H9 (cell line): ENCODE data around the gene ITCH. TPM values are rescaled to one million over a fixed set of nuclear protein-coding genes. Genes with fewer than 3 reads are reported as not detected.

Experiments used
- DNase-seq: peaks from one replicate; pipeline ENCODE4 v3.0.0-alpha.2; 2017
- H2AFZ ChIP-seq: one replicate; pipeline ENCODE4 v1.6.1; 2013; ENCODE audit warnings: mild to moderate bottlenecking, low read length, control low read depth, moderate library complexity
- H2AK5ac ChIP-seq: 2 replicates; pipeline ENCODE4 v1.6.1; 2013; ENCODE audit warnings: low read length, control low read depth, mixed read lengths; ENCODE audit not compliant: insufficient read length
- H2BK120ac ChIP-seq: one replicate; pipeline ENCODE4 v1.6.1; 2013; ENCODE audit warnings: low read depth, mild to moderate bottlenecking, low read length, control low read depth, inconsistent platforms; ENCODE audit not compliant: poor library complexity, severe bottlenecking
- H2BK12ac ChIP-seq: 2 replicates; pipeline ENCODE4 v1.6.1; 2013; ENCODE audit warnings: low read length, control low read depth, mixed read lengths, low read depth; ENCODE audit not compliant: insufficient read length
- H2BK15ac ChIP-seq: 2 replicates; pipeline ENCODE4 v1.6.1; 2013; ENCODE audit warnings: low read depth, low read length, control low read depth
- H2BK20ac ChIP-seq: one replicate; pipeline ENCODE4 v1.6.1; 2013; ENCODE audit warnings: low read depth, mild to moderate bottlenecking, low read length, control low read depth, inconsistent platforms; ENCODE audit not compliant: poor library complexity, severe bottlenecking
- H2BK5ac ChIP-seq: 2 replicates; pipeline ENCODE4 v1.6.1; 2013; ENCODE audit warnings: low read length, control low read depth, mixed read lengths; ENCODE audit not compliant: insufficient read length
- H3K14ac ChIP-seq: 2 replicates; pipeline ENCODE4 v1.6.1; 2013; ENCODE audit warnings: low read length, control low read depth; ENCODE audit not compliant: insufficient read depth
- H3K18ac ChIP-seq: 2 replicates; pipeline ENCODE4 v1.6.1; 2013; ENCODE audit warnings: low read depth, mild to moderate bottlenecking, mixed read lengths, low read length, control low read depth; ENCODE audit not compliant: insufficient read length
- H3K23ac ChIP-seq: 2 replicates; pipeline ENCODE4 v1.6.1; 2013; ENCODE audit warnings: low read length, control low read depth, mixed read lengths, low read depth; ENCODE audit not compliant: insufficient read length
- H3K23me2 ChIP-seq: 2 replicates; pipeline ENCODE4 v1.6.1; 2013; ENCODE audit warnings: low read depth, mild to moderate bottlenecking, mixed read lengths, low read length, control low read depth; ENCODE audit not compliant: insufficient read length, poor library complexity, severe bottlenecking
- H3K27ac ChIP-seq: 2 replicates; pipeline ENCODE4 v1.5.1; 2013; ENCODE audit warnings: low read length, control low read depth, mixed read lengths, low read depth; ENCODE audit not compliant: insufficient read length
- H3K27me3 ChIP-seq: 2 replicates; pipeline ENCODE4 v1.6.1; 2013; ENCODE audit warnings: low read length, control low read depth, inconsistent platforms; ENCODE audit not compliant: insufficient read depth
- H3K4ac ChIP-seq: 2 replicates; pipeline ENCODE4 v1.6.1; 2013; ENCODE audit warnings: low read depth, mild to moderate bottlenecking, control low read depth, inconsistent platforms, low read length, moderate library complexity
- H3K4me1 ChIP-seq: 2 replicates; pipeline ENCODE4 v1.6.1; 2013; ENCODE audit warnings: low read length, control low read depth, inconsistent platforms; ENCODE audit not compliant: insufficient read depth
- H3K4me2 ChIP-seq: 2 replicates; pipeline ENCODE4 v1.6.1; 2013; ENCODE audit warnings: low read length, control low read depth, mixed read lengths; ENCODE audit not compliant: insufficient read length, insufficient read depth
- H3K56ac ChIP-seq: 2 replicates; pipeline ENCODE4 v1.6.1; 2013; ENCODE audit warnings: low read depth, mild to moderate bottlenecking, mixed read lengths, low read length, control low read depth; ENCODE audit not compliant: insufficient read length
- H3K79me1 ChIP-seq: 2 replicates; pipeline ENCODE4 v1.6.1; 2013; ENCODE audit warnings: low read depth, mild to moderate bottlenecking, moderate library complexity, low read length, control low read depth, inconsistent platforms; ENCODE audit not compliant: insufficient read depth, poor library complexity, severe bottlenecking
- H3K79me2 ChIP-seq: 2 replicates; pipeline ENCODE4 v1.6.1; 2013; ENCODE audit warnings: low read length, control low read depth, inconsistent platforms; ENCODE audit not compliant: insufficient read depth
- H3K9ac ChIP-seq: 2 replicates; pipeline ENCODE4 v1.6.1; 2013; ENCODE audit warnings: low read length, control low read depth, mixed read lengths; ENCODE audit not compliant: insufficient read length; ENCODE audit errors: extremely low read depth
- H3K9me3 ChIP-seq: one replicate; pipeline ENCODE4 v1.6.1; 2013; ENCODE audit warnings: low read depth, low read length, inconsistent platforms; ENCODE audit not compliant: control insufficient read depth
- H3T11ph ChIP-seq: one replicate; pipeline ENCODE4 v1.6.1; 2013; ENCODE audit warnings: mild to moderate bottlenecking, low read length, control low read depth, inconsistent platforms
- H4K20me1 ChIP-seq: one replicate; pipeline ENCODE4 v1.6.1; 2013; ENCODE audit not compliant: control insufficient read depth, insufficient read length, insufficient read depth
- H4K5ac ChIP-seq: 2 replicates; pipeline ENCODE4 v1.6.1; 2013; ENCODE audit warnings: low read depth, mild to moderate bottlenecking, mixed read lengths, low read length, control low read depth; ENCODE audit not compliant: insufficient read length
- H4K8ac ChIP-seq: replicated peaks from 2 replicates; pipeline ENCODE4 v1.6.1; 2013; ENCODE audit warnings: low read length, control low read depth, mixed read lengths, low read depth; ENCODE audit not compliant: insufficient read length
- H4K91ac ChIP-seq: 2 replicates; pipeline ENCODE4 v1.6.1; 2013; ENCODE audit warnings: low read depth, mild to moderate bottlenecking, moderate library complexity, mixed read lengths, low read length, control low read depth; ENCODE audit not compliant: insufficient read length
- H3K27ac Mint-ChIP-seq, 3 experiments: 2 replicates in 2 of 3; 3 replicates in 1 of 3; pipeline ENCODE4 v1.8.0; 2020 to 2021; ENCODE audit warnings: mixed read lengths in 3 of 3, mild to moderate bottlenecking in 1 of 3, moderate library complexity in 1 of 3
- H3K27me3 Mint-ChIP-seq: 2 replicates; pipeline ENCODE4 v1.8.0; 2021; ENCODE audit warnings: low read depth, mild to moderate bottlenecking, moderate library complexity, mixed read lengths
- H3K36me3 Mint-ChIP-seq, 3 experiments: 2 replicates in 2 of 3; 3 replicates in 1 of 3; pipeline ENCODE4 v1.8.0; 2020 to 2021; ENCODE audit warnings: low read depth in 3 of 3, mixed read lengths in 3 of 3; ENCODE audit not compliant: insufficient read depth in 1 of 3
- H3K4me1 Mint-ChIP-seq, 2 experiments: 2 replicates each; pipeline ENCODE4 v1.8.0; 2020; ENCODE audit warnings: mixed read lengths in 2 of 2
- H3K4me3 Mint-ChIP-seq, 2 experiments: 2 replicates in 1 of 2; 3 replicates in 1 of 2; pipeline ENCODE4 v1.8.0; 2020 to 2021; ENCODE audit warnings: mild to moderate bottlenecking in 2 of 2, mixed read lengths in 2 of 2, moderate library complexity in 1 of 2
- H3K9me3 Mint-ChIP-seq, 2 experiments: 2 replicates in 1 of 2; 3 replicates in 1 of 2; pipeline ENCODE4 v1.8.0; 2020; ENCODE audit warnings: mild to moderate bottlenecking in 2 of 2, mixed read lengths in 2 of 2, moderate library complexity in 1 of 2
- WGBS: extraction: QIAGEN DNeasy Blood & Tissue Kit; methylation state at CpG from one replicate; pipeline ENCODE4 v1.1.7; 2013; ENCODE audit warnings: missing lambda C conversion rate, low lambda C conversion rate, mixed read lengths; ENCODE audit not compliant: insufficient read length; ENCODE audit errors: extremely low coverage; 5-methylcytosine and 5-hydroxymethylcytosine counted together
- total RNA-seq: library from RNA; stranded (reverse); gene quantifications from 2 replicates; pipeline ENCODE4 v1.2.1, GENCODE V29; 2021
- TF ChIP-seq, protein P1 (sequence below): fragments of 200-600 bp; sonication (generic); conservative IDR thresholded peaks from 3 replicates; pipeline ENCODE4 v1.8.0; 2021; ENCODE audit warnings: antibody characterized with exemption, mild to moderate bottlenecking

ITCH gene
- total RNA-seq, 1 experiment from 2014 or later = 55.9 TPM

DNA sequence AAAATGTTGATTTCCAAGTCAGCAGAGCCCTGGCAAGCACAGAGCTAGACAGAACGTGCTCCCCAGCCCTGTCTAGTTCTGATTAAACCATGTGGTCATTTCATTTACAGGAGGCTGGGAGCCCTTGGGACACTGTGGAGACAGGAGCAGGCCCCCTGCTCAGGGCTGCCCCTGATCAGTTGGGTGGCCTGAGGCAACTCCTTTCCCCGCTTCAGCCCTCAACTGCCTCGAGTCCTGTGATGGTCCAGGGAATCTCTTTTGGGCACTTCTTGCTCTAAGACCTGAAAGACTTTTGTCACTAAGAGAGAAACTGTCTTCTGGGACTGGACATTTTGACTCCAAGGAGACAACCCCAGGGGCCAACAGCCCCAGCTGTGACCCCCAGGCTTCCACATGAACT lies 166.7 kb downstream of the ITCH start:
- no peaks in the 10 kb centered on the region for H3K27me3 Mint-ChIP-seq
- no peaks in the 10 kb centered on the region for H3K4me1 ChIP-seq
- no peak overlapping the region for H3K18ac ChIP-seq
- H2BK120ac ChIP-seq = no peak overlapping the region
- H3K79me2 ChIP-seq = no peaks in the 10 kb centered on the region
- H4K5ac ChIP-seq = no peak overlapping the region
- H3K9me3 ChIP-seq = no peaks in the 10 kb centered on the region
- no peaks in the 10 kb centered on the region for H3K4me1 Mint-ChIP-seq
- H3K9ac ChIP-seq = no peak overlapping the region
- no peak overlapping the region for H2BK5ac ChIP-seq
- no peaks in the 10 kb centered on the region for H3K9me3 Mint-ChIP-seq
- H3K4me2 ChIP-seq = no peak overlapping the region
- H3K23me2 ChIP-seq = no peaks in the 10 kb centered on the region
- H3T11ph ChIP-seq = no peak overlapping the region
- no peaks in the 10 kb centered on the region for H3K27me3 ChIP-seq
- H3K4ac ChIP-seq = no peak overlapping the region
- no peak overlapping the region for H3K56ac ChIP-seq
- H3K14ac ChIP-seq = no peak overlapping the region
- H3K4me3 Mint-ChIP-seq = no peak overlapping the region
- peaks cover 18 to 79% (median 57%) of the 10 kb centered on the region in 3 experiments; a peak in 6 of 7 replicates for H3K36me3 Mint-ChIP-seq
- TF ChIP-seq, protein P1, sequence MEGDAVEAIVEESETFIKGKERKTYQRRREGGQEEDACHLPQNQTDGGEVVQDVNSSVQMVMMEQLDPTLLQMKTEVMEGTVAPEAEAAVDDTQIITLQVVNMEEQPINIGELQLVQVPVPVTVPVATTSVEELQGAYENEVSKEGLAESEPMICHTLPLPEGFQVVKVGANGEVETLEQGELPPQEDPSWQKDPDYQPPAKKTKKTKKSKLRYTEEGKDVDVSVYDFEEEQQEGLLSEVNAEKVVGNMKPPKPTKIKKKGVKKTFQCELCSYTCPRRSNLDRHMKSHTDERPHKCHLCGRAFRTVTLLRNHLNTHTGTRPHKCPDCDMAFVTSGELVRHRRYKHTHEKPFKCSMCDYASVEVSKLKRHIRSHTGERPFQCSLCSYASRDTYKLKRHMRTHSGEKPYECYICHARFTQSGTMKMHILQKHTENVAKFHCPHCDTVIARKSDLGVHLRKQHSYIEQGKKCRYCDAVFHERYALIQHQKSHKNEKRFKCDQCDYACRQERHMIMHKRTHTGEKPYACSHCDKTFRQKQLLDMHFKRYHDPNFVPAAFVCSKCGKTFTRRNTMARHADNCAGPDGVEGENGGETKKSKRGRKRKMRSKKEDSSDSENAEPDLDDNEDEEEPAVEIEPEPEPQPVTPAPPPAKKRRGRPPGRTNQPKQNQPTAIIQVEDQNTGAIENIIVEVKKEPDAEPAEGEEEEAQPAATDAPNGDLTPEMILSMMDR = no peak
- no peak overlapping the region for H3K23ac ChIP-seq
- no peak overlapping the region for H3K27ac ChIP-seq
- no CpG with 5 or more reads among the region's 3 CpGs for WGBS
- no peak overlapping the region for H2BK15ac ChIP-seq
- H2BK20ac ChIP-seq = no peak overlapping the region
- no peak overlapping the region for H3K27ac Mint-ChIP-seq
- H2AK5ac ChIP-seq = no peak overlapping the region
- H2BK12ac ChIP-seq = no peak overlapping the region
- DNase-seq = no peak
- no peak overlapping the region for H2AFZ ChIP-seq
- H3K79me1 ChIP-seq = no peaks in the 10 kb centered on the region
- H4K8ac ChIP-seq = no peak overlapping the region
- no peaks in the 10 kb centered on the region for H4K20me1 ChIP-seq
- no peak overlapping the region for H4K91ac ChIP-seq
